RPMI7951 (cell line): Measurements from ENCODE around the gene GADD45B. TPM values are rescaled to one million over a fixed set of nuclear protein-coding genes. Genes with fewer than 3 reads are reported as not detected.
"Not testable (repeated sequence)": the region's sequence is repeated elsewhere in the genome, so short reads cannot be mapped to it uniquely, and the experiment has no call there.

Experiments
- DNase-seq: peaks from one replicate; pipeline ENCODE4 v3.0.0-alpha.2; 2012; ENCODE audit warnings: low read depth
- total RNA-seq: library from RNA; depleted of rRNA; stranded (reverse); fragments of >200 nt; shearing (Covaris generic); gene quantifications from 2 replicates; pipeline ENCODE4 v1.2.3, GENCODE V29; 2014

The GADD45B gene
- total RNA-seq, 1 experiment from 2014 or later, result 28.4 TPM

GRCh38 chr19:2469102-2469914, 6.6 kb upstream of the GADD45B start:
- DNase-seq, result peak; percentile 75

GRCh38 chr19:2469915-2470200, 6.1 kb upstream of the GADD45B start:
- DNase-seq, result not testable (repeated sequence)

- DNase-seq, result peak; percentile 87
Observed at GRCh38 chr19:2474232-2475017, 1.5 kb upstream of the GADD45B start.

GRCh38 chr19:2475018-2475701, 767 bp upstream of the GADD45B start:
- DNase-seq, result peak; percentile 76

GRCh38 chr19:2476451-2477140, 669 bp downstream of the GADD45B start:
- DNase-seq, result peak; percentile 75

- DNase-seq, result peak; percentile 38
Observed at GRCh38 chr19:2477141-2477710, 1.3 kb downstream of the GADD45B start.

GRCh38 chr19:2477732-2478191, 1.8 kb downstream of the GADD45B start:
- DNase-seq, result peak; percentile 49

- DNase-seq, result peak; percentile 85
Observed at GRCh38 chr19:2478278-2478755, 2.4 kb downstream of the GADD45B start.

- DNase-seq, result peak; percentile 81
Observed at GRCh38 chr19:2478756-2479555, 3.0 kb downstream of the GADD45B start.

- no peak for DNase-seq
Observed at GRCh38 chr19:2479556-2480194, 3.7 kb downstream of the GADD45B start.

GRCh38 chr19:2481466-2481865, 5.5 kb downstream of the GADD45B start:
- no peak for DNase-seq

GRCh38 chr19:2482354-2483038, 6.6 kb downstream of the GADD45B start:
- no peak for DNase-seq

- DNase-seq, result no peak
Observed at GRCh38 chr19:2483084-2483483, 7.2 kb downstream of the GADD45B start.

GRCh38 chr19:2483484-2484151, 7.7 kb downstream of the GADD45B start:
- no peak for DNase-seq

GRCh38 chr19:2484178-2484937, 8.4 kb downstream of the GADD45B start:
- DNase-seq, result no peak

GRCh38 chr19:2485428-2485827, 9.5 kb downstream of the GADD45B start:
- no peak for DNase-seq

- DNase-seq, result no peak
Observed at GRCh38 chr19:2487090-2487489, 11.2 kb downstream of the GADD45B start.

- no peak for DNase-seq
Observed at GRCh38 chr19:2487842-2488241, 11.9 kb downstream of the GADD45B start.
